Nephron progenitor cell (in vitro differentiated cells): Measurements from ENCODE around the gene DZIP1.
"Not testable (repeated sequence)": the region's sequence is repeated elsewhere in the genome, so short reads cannot be mapped to it uniquely, and the experiment has no call there.

Experiments
- DNase-seq: peaks from one replicate; pipeline ENCODE4 v3.0.0; 2021
- H3K27ac Mint-ChIP-seq: 2 replicates; pipeline ENCODE4 v1.8.0; 2021; ENCODE audit warnings: mild to moderate bottlenecking, moderate library complexity, mixed read lengths
- H3K27me3 Mint-ChIP-seq: 2 replicates; pipeline ENCODE4 v1.8.0; 2021; ENCODE audit warnings: mild to moderate bottlenecking, low read depth, mixed read lengths; ENCODE audit not compliant: poor library complexity
- H3K36me3 Mint-ChIP-seq: 2 replicates; pipeline ENCODE4 v1.8.0; 2021; ENCODE audit warnings: low read depth, mixed read lengths
- H3K4me1 Mint-ChIP-seq: 2 replicates; pipeline ENCODE4 v1.8.0; 2021; ENCODE audit warnings: mixed read lengths
- H3K4me3 Mint-ChIP-seq: 2 replicates; pipeline ENCODE4 v1.8.0; 2021; ENCODE audit warnings: mild to moderate bottlenecking, moderate library complexity, mixed read lengths
- H3K9me3 Mint-ChIP-seq: 2 replicates; pipeline ENCODE4 v1.8.0; 2021; ENCODE audit warnings: mild to moderate bottlenecking, moderate library complexity, mixed read lengths
- CTCF ChIP-seq: fragments of 200-600 bp; sonication (generic); IDR thresholded peaks from 2 replicates; pipeline ENCODE4 v1.5.0; 2021; ENCODE audit warnings: antibody characterized with exemption

The DZIP1 gene

GRCh38 chr13:95677564-95678266 is 33.2 kb upstream of the DZIP1 start:
- Mint-ChIP-seq H3K27ac (peak overlapping the region; percentile 90), H3K4me3 (peak overlapping the region; percentile 99), H3K36me3 (peaks cover 41% of the 10 kb centered on the region), H3K4me1 (peaks cover 52% of the 10 kb centered on the region), H3K27me3 (peaks cover 7% of the 10 kb centered on the region), H3K9me3 (peaks cover 27% of the 10 kb centered on the region)
- no peak for DNase-seq
- TF ChIP-seq CTCF, result no peak

DNA sequence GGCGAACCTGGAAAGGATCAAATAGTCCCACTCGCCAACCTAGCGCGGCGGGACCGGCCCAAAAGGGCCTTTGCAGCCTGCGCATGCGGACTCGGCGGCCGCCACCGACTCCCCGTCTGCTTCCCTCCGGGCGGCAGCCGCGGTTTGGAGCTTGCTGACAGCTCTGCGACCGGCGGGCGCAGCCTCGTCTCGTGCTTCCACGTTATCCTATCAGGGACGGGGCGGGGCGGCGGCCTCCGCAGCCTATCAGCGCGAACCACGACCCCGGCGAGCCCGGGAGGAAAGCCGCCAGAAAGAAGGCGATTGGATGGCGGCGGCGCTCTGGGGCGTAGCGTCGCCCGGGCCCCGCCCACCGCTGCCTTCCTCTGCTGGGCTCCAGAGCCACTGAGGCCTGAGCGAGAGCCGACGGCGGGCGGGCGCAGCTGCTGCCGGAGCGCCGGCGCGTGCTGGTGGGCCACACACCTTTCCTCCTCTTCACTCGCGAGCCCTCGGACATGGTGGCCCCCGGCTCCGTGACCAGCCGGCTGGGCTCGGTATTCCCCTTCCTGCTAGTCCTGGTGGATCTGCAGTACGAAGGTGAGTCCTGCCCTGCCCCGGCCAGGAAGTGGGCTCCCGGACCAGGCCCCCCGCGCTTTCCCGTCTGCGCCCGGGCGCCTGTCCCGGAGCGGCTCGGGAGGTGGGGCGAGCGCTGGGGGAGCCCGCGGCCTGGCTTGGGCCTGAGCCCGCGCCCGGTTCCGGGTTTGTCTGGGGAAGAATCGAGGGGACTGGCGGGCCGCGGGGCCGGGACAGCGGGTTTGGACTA is 32.5 kb upstream of the DZIP1 start, which contains the start of gene DNAJC3:
TSS of gene DNAJC3 (plus strand) at position 378 of the 802 bp plus-strand sequence. CDS start at position 495, 117 bp downstream.
- H3K27me3 Mint-ChIP-seq, result peaks cover 7% of the 10 kb centered on the region
- H3K4me3 Mint-ChIP-seq, result peak within 1 kb of the TSS; percentile 99
- peaks cover 52% of the 10 kb centered on the region for H3K4me1 Mint-ChIP-seq
- H3K27ac Mint-ChIP-seq, result peak within 1 kb of the TSS; percentile 99
- H3K36me3 Mint-ChIP-seq, result peaks cover 43% of the 10 kb centered on the region
- no peak for TF ChIP-seq CTCF
- peak; percentile 99 for DNase-seq
- peaks cover 32% of the 10 kb centered on the region for H3K9me3 Mint-ChIP-seq

DNA sequence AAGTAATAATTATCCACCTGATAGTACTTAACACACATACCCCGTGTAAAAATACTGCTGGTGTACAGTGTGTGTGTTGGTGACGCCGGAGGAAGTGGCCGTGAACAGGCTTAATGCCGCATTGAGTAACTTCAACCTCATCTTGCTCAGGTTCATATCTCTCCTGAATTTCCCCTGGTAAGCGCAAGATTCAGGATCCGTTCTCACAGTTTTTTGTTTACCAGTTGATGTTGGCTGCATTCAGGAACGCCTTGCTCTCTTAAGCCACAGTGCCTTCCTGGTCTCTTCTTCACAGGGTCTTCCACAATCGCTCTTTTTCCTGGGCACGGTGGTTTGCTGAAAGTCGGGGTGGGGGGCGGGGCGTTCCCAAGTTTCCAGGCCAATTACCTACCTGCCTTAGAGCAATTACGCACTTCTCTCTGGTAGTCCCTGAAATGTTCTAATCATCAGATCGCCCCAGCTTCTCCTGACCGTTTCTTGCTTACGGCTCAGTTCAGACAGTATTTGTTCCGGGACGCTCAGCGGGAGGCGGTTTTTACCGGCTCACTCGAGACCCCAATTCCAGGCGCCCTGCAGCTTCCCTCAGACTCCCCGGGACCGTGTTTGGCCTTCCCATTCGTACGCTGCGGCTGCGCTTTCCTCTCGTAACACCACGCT is 31.7 kb upstream of the DZIP1 start:
- DNase-seq, result no peak
- H3K4me3 Mint-ChIP-seq, result peak overlapping the region; percentile 99
- no peak for TF ChIP-seq CTCF
- H3K4me1 Mint-ChIP-seq, result peaks cover 52% of the 10 kb centered on the region
- peaks cover 39% of the 10 kb centered on the region for H3K9me3 Mint-ChIP-seq
- peaks cover 44% of the 10 kb centered on the region for H3K36me3 Mint-ChIP-seq
- peak overlapping the region; percentile 99 for H3K27ac Mint-ChIP-seq
- peaks cover 7% of the 10 kb centered on the region for H3K27me3 Mint-ChIP-seq

- no peak overlapping the region for H3K4me3 Mint-ChIP-seq
- peaks cover 73% of the 10 kb centered on the region for H3K36me3 Mint-ChIP-seq
- no peak for DNase-seq
- peaks cover 7% of the 10 kb centered on the region for H3K27me3 Mint-ChIP-seq
- no peak overlapping the region for H3K27ac Mint-ChIP-seq
- H3K4me1 Mint-ChIP-seq, result peaks cover 28% of the 10 kb centered on the region
- peaks cover 85% of the 10 kb centered on the region for H3K9me3 Mint-ChIP-seq
- no peak for TF ChIP-seq CTCF
Measured at GRCh38 chr13:95671597-95671996, 27.1 kb upstream of the DZIP1 start.

DNA sequence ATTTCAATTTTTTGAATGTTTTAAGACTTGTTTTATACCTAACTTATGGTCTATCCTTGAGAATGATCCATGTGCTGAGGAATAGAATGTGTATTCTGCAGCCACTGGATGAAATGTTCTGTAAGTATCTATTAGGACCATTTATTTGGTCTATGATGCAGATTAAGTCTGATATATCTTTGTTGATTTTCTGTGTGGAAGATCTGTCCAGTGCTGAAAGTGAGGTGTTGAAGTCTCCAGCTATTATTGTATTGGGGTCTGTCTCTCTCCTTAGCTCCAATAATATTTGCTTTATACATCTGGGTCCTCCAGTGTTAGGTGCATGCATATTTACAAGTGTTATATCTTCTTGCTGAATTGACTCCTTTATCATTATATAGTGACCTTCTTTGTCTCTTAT is 22.7 kb upstream of the DZIP1 start:
- Mint-ChIP-seq H3K36me3 (peaks cover 56% of the 10 kb centered on the region), H3K9me3 (peaks cover 96% of the 10 kb centered on the region)
- not testable (repeated sequence) for H3K4me1 Mint-ChIP-seq, H3K4me3 Mint-ChIP-seq, H3K27ac Mint-ChIP-seq, H3K27me3 Mint-ChIP-seq, DNase-seq

DNA sequence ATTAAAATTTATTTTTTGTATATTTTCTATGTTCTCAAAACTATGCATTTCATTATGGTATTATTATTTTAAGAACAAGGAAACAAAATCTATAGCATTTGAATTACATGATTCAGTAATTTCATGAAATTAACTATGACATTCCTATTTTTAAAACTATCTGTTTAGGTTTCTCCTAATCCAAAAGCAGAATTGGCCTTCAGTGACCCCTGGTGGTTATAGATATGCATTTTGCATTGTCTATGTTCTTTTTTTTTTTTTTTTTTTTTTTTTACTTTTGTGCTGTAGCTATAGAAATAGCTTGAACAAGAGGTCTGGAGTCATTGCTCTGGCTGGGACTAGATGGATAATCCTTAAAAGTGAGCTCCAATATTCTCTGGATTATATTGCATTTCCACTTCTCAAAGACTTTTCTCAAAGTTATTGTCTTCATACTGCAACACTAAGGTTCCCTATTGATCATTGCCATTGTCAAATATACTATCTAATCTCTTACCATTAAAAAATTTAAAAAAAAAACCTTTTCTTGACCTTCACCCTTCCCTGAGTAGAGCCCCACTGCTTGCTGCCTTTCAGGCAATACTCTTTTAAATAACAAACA is 16.6 kb upstream of the DZIP1 start:
- Mint-ChIP-seq H3K27me3 (peaks cover 13% of the 10 kb centered on the region), H3K4me1 (no peaks in the 10 kb centered on the region), H3K4me3 (no peak overlapping the region), H3K9me3 (peaks cover 41% of the 10 kb centered on the region), H3K27ac (no peak overlapping the region), H3K36me3 (peaks cover 9% of the 10 kb centered on the region)
- DNase-seq, result no peak
- TF ChIP-seq CTCF, result peak; percentile 66
